Mesodermal cell (in vitro differentiated cells): ENCODE data around the gene ANP32B.
"Not testable (repeated sequence)": the region's sequence is repeated elsewhere in the genome, so short reads cannot be mapped to it uniquely, and the experiment has no call there.

Source experiments
- H3K27ac ChIP-seq: 2 replicates; pipeline ENCODE4 v1.7.0; 2013; ENCODE audit warnings: mild to moderate bottlenecking, low read depth, low read length, moderate library complexity; ENCODE audit not compliant: severe bottlenecking
- H3K36me3 ChIP-seq: 2 replicates; pipeline ENCODE4 v1.7.1; 2013; ENCODE audit warnings: mild to moderate bottlenecking, low read length, moderate library complexity; ENCODE audit not compliant: control insufficient read depth, insufficient read depth
- H3K4me1 ChIP-seq: one replicate; pipeline ENCODE4 v1.7.1; 2013; ENCODE audit warnings: mild to moderate bottlenecking, low read length; ENCODE audit not compliant: insufficient read depth, control insufficient read depth, poor library complexity, severe bottlenecking
- H3K4me3 ChIP-seq: 2 replicates; pipeline ENCODE4 v1.7.0; 2013; ENCODE audit warnings: low read length, control low read depth, mild to moderate bottlenecking; ENCODE audit not compliant: insufficient read depth, poor library complexity, severe bottlenecking; ENCODE audit errors: extremely low read depth
- H3K9me3 ChIP-seq: 2 replicates; pipeline ENCODE4 v1.7.1; 2013; ENCODE audit warnings: mild to moderate bottlenecking, low read length, moderate library complexity; ENCODE audit not compliant: control insufficient read depth
- WGBS, 2 experiments: methylation state at CpG; one replicate each; pipeline ENCODE4 v1.1.5; 2013; ENCODE audit warnings: missing lambda C conversion rate in 2 of 2; ENCODE audit not compliant: insufficient coverage in 2 of 2; 5-methylcytosine and 5-hydroxymethylcytosine counted together

The ANP32B gene

DNA sequence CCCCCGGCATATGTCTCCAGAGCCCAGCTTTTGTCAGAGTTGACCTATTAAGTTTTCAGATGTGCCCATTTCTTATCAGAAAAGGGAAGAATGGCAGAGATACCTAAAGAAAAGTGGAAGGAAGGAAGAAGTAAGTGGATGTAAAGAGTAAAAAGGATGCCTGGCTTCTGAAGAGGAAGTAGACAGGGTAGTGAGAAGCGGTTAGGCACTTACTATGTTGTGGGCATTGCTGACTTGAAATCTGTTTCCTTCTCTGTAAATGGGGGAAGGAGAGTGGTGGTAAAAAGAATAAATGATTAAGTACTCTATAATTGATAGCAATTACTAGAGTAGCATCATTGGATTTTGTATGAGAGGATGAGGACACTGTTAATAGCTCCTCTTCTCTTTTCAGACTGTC, 9.9 kb downstream of the ANP32B start:
- H3K27ac ChIP-seq, result no peak overlapping the region
- WGBS, 2 experiments, result 100% methylated on average over 2 of the region's 2 CpGs
- no peak overlapping the region for H3K4me3 ChIP-seq
- H3K4me1 ChIP-seq, result peaks cover 13% of the 10 kb centered on the region
- no peaks in the 10 kb centered on the region for H3K9me3 ChIP-seq
- H3K36me3 ChIP-seq, result peaks cover 40% of the 10 kb centered on the region

DNA sequence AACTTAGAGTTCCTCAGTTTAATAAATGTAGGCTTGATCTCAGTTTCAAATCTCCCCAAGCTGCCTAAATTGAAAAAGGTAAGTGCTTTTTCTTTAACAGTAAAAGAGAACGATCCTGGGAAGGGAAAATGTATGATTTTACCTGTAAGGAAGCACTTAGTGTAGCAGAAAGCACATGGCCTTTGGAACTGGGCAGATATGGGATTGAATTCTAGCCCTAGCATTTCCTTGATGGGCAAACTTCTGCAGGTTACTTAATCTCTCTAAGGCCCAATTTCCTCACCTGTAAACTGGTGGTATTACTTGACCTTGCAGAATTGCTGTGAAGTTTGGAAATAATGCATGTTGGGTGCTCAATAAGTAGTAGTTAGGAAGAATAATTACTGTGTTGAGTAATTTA, 11.6 kb downstream of the ANP32B start:
- H3K4me1 ChIP-seq, result peaks cover 9% of the 10 kb centered on the region
- peaks cover 54% of the 10 kb centered on the region for H3K36me3 ChIP-seq
- H3K27ac ChIP-seq, result no peak overlapping the region
- 100% methylated on average over 1 of the region's 1 CpG for WGBS, 2 experiments
- H3K4me3 ChIP-seq, result no peak overlapping the region
- no peaks in the 10 kb centered on the region for H3K9me3 ChIP-seq

DNA sequence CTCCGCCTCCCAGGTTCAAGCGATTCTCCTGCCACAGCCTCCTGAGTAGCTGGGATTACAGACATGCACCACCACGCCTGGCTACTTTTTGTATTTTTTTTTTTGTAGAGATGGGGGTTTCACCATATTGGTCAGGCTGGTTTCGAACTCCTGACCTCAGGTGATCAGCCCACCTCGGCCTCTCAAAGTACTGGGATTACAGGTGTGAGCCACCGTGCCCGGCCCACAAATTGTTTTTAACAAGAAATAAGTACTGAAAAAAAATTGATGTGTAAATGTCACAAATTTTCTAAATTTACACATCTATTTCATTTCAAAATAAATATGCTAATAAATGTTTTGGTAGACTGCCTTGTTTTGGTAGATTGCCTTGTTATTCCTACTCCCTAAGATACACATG, 13.5 kb downstream of the ANP32B start:
- WGBS, 2 experiments, result 92 to 98% methylated on average over 2 to 5 of the region's 7 CpGs
- not testable (repeated sequence) for H3K27ac ChIP-seq, H3K4me1 ChIP-seq, H3K4me3 ChIP-seq, H3K9me3 ChIP-seq
- peaks cover 72% of the 10 kb centered on the region for H3K36me3 ChIP-seq

DNA sequence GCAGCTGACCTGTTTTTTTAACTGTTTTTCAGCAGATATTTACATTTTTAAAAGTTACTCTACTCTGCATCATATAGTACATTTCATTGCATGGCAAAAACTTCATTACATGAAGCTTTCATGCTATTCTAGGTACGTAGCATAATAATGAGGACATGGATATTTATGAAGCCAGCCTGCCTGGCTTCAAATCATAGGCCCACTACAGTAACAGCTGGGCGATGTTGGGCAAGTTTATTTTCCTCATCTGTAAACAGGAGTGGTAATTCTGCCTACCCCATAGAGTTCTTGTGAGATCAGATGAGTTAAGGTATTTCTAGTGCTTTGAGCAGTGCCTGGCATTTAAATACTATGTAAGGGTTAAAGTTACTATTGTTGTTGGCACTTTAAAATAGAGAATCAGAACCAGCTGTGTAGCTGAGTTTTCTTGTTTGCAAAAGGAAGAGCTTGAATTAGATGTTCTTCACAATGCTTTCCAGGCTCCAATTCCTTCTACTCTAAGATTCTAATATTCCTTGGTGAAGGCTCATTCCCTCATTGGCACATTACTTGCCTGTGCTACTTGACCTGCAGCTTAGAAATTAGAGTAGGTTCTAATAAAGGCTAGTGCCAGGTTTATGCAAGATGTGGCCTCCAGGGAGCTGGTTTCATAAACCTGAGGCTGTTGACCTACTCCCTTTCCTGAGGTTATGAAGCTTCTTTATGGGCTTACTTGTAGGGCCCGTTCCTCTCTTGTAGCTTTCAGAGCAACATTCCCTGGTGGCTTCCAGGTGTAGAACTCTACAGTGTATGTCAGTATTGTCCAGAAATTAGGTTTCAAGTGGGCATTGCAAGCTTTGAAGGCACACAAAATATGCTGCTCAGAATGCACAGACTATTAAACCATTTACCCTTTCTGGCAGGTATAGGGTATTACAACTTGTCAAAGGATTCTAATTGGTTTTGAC, 14.5 kb downstream of the ANP32B start:
- Histone ChIP-seq H3K27ac (no peak overlapping the region), H3K36me3 (peaks cover 82% of the 10 kb centered on the region), H3K4me3 (no peak overlapping the region), H3K9me3 (no peaks in the 10 kb centered on the region), H3K4me1 (no peaks in the 10 kb centered on the region)
- WGBS, 2 experiments, result 100% methylated on average over 1 to 2 of the region's 3 CpGs

DNA sequence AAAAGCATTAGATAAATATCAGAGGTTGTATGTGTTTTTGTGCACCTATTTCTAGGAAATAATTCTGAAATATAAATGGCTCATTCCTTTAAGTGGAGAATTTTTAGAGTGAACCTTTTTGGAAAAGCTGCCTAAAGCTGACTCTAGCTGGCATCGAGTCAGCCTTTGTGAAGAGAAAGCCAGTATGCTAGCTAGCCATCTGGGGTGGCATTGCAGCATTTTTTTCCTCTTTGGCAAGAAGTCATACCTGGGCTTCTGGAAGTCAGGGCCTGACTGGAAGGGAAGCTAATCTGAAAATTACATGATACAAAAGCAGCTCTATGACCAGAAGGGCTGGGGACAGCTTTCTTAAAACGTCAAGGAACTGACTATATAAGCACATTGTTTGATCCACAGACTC, 19.7 kb downstream of the ANP32B start:
- Histone ChIP-seq H3K4me1 (no peaks in the 10 kb centered on the region), H3K27ac (no peak overlapping the region), H3K36me3 (peaks cover 95% of the 10 kb centered on the region), H3K4me3 (no peak overlapping the region), H3K9me3 (no peaks in the 10 kb centered on the region)
- WGBS, 2 experiments, result 88 to 100% methylated on average over 1 to 2 of the region's 2 CpGs

DNA sequence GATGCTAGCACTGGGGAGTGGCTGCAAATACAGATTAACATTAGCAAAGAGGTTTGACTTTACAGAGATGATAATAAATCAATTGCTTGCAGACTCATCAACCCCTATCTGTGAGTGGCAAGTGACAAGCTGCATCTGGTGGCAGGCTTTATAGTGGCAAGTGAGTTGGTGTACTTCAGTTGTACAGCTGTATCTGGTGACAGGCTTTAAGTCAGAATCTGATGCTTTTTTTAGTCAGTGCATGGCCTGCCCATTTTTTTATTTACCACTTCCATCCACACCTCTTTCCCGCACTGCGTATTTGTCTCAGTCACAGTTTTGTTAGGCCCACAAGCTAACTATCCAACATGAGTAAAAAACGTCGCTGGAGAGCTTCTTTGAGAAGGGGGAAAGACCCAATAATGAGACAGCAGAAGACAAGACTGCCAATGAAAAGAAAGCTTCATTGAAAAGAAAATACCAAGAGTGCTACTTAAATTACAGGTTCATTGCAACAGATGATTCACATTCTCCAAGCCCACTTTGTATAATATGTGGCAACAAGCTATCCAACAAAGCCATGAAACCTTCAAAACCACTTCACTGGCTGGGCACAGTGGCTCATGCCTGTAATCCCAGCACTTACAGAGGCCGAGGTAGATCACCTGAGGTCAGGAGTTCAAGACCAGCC, 23.1 kb downstream of the ANP32B start:
- H3K9me3 ChIP-seq, result no peaks in the 10 kb centered on the region
- H3K4me1 ChIP-seq, result no peaks in the 10 kb centered on the region
- 90 to 96% methylated on average over 1 to 3 of the region's 5 CpGs for WGBS, 2 experiments
- H3K36me3 ChIP-seq, result peaks cover 99% of the 10 kb centered on the region
- H3K4me3 ChIP-seq, result no peak overlapping the region
- H3K27ac ChIP-seq, result no peak overlapping the region

DNA sequence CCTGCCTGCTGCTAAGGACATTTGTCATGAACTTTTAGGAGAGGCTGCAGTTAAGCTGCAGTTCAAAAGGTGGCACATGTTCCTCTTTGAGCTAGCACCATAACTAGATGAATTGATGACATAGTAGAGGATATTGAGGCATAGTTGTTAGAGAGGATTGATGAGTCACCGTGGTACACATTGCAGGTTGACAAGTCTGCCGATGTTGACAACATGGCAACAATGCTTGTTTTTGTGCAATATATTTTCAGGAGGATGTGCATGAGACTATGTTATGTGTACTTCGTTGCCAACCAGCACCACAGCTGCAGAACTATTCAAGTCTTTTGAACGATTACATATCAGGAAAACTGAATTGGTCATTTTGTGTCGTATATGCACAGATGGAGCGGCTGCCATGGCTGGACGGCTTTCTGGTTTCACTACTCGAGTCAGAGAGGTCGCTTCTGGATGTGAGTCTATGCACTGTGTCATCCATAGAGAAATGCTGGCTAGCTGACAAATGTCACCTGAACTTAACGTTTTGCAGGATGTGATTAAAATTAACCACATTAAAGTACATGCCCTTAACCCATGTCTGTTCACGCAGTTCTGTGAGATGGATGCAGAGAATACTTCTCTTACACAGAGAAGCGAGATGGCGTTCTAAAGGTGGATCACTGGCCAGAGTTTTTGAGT, 24.2 kb downstream of the ANP32B start:
- Histone ChIP-seq H3K36me3 (peaks cover 98% of the 10 kb centered on the region), H3K4me3 (no peak overlapping the region), H3K9me3 (no peaks in the 10 kb centered on the region), H3K27ac (no peak overlapping the region), H3K4me1 (no peaks in the 10 kb centered on the region)
- WGBS, 2 experiments, result 96 to 99% methylated on average over 9 to 10 of the region's 13 CpGs

DNA sequence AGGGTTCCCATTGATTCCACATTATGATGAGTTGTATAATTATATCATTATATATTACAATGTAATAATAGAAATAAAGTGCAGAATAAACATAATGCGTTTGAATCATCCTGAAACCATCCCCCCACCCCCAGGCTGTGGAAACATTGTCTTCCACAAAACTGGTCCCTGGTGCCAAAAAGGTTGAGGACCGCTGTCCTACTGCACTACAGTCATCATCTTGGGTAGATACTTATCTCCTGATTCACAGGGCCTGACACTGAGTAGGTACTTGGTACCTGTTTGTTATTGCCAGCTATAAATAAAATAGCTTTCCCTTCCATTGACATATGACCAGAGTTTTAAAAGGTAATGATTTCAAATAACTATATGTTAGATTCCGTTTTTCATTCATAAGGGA, 25.6 kb downstream of the ANP32B start:
- Histone ChIP-seq H3K4me1 (no peaks in the 10 kb centered on the region), H3K27ac (no peak overlapping the region), H3K9me3 (no peaks in the 10 kb centered on the region), H3K36me3 (peaks cover 98% of the 10 kb centered on the region), H3K4me3 (no peak overlapping the region)
- WGBS, 2 experiments, result no CpG with 5 or more reads among the region's 3 CpGs

DNA sequence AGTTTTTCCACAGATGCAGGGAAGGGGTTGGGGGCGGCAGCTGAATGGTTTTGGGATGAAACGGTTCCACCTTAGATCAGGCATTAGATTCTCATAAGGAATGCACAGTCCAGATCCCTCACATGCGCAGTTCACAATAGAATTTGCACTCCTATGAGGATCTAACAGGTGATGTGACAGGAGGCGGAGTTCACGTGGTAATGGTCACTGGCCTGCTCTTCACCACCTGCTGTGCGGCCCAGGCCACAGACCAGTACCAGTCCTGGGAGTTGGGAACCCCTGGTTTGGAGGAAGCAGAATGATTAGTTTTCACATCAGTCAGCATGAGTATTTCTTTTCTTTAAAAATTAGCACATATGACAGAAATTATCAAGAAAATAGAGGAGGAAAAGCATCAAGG, 26.3 kb downstream of the ANP32B start:
- WGBS, 2 experiments, result 89 to 100% methylated on average over 5 to 6 of the region's 6 CpGs
- no peaks in the 10 kb centered on the region for H3K4me1 ChIP-seq
- no peak overlapping the region for H3K27ac ChIP-seq
- peaks cover 98% of the 10 kb centered on the region for H3K36me3 ChIP-seq
- no peaks in the 10 kb centered on the region for H3K9me3 ChIP-seq
- no peak overlapping the region for H3K4me3 ChIP-seq

DNA sequence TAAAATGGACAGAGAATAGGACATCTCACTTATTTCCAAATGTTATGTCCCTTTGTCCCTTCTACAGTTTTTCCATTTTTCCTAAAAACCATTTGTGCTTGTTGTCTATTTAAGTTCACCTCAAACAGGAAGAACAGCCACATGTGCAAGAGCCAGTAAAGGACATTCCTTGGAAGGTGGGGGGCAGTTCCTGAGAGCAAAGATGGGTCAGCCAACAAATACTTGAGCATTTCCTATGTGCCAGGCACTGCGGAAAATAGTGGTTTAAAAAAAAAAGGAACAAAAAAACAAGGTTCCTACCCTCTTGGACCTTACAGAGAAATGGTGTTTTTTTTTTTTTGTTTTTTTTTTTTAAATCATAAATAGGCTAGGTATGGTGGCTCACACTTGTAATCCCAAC, 26.8 kb downstream of the ANP32B start:
- Histone ChIP-seq H3K4me3 (no peak overlapping the region), H3K4me1 (no peaks in the 10 kb centered on the region), H3K27ac (no peak overlapping the region), H3K36me3 (peaks cover 99% of the 10 kb centered on the region), H3K9me3 (no peaks in the 10 kb centered on the region)
- WGBS, 2 experiments, result no CpG with 5 or more reads among the region's 1 CpG
